G401 (cell line): ENCODE data around the gene SLC38A1. TPM values are rescaled to one million over a fixed set of nuclear protein-coding genes. Genes with fewer than 3 reads are reported as not detected.
"Not testable (repeated sequence)": the region's sequence is repeated elsewhere in the genome, so short reads cannot be mapped to it uniquely, and the experiment has no call there.

Experiments
- DNase-seq: peaks from one replicate; pipeline ENCODE4 v3.0.0-alpha.2; 2015; ENCODE audit warnings: low spot score
- in situ Hi-C: cut with HindIII; loops from 2 replicates; pipeline ENCODE4 v1.10.0; 2016; ENCODE audit warnings: low sequenced_read_pairs, mixed read lengths
- total RNA-seq: library from RNA; depleted of rRNA; stranded (reverse); fragments of >200 nt; shearing (Covaris generic); gene quantifications from 2 replicates; pipeline ENCODE4 v1.2.3, GENCODE V29; 2014; rRNA removed

The SLC38A1 gene
- 45.7 and 61.6 TPM in 2 replicates for total RNA-seq

DNA sequence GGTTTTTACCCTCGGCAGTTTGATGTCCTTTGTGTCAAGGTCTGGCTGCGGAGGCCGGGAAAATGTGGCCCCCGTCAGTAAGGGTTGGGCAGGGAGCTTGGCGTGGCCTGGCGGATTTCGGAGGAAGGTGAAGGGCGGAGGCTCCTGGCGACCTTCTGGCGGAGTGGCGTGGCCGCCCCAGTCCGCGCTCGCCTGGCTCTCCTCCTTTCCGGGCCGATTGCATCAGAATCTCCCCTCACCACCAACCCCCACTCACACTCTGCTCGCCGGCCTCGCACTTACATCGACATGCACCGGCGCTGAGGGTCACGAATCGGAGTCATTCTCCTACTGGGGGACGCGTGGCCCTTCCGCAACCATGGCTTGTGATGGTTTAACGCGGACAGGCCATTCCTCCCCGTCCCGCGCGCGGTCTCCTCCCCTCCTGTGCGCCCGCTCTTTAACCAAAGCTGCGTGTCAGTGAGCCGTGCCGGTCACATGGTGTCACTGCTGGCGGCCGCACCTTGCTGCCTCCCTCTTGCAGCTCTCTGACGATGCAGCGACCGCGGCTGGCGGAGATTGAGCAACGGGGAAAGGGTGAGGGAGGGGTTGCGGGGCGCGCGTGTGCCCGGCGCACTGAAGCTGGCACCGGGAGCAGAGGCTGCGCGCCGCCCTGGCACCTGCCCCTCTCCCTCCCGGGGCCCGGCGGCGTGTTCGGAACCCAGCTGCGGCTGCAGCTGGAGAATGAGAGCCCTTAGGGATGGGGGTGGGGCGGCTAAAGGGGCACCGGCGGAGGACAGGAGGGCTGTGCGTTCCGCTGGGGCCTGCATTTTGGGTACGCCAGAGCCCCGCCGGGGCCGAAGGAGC, at the start of gene SLC38A1:
Gene SLC38A1 (minus strand): TSS at position 461 of the 846 bp plus-strand sequence. CDS start 29,243 bp downstream, outside the sequence.
- in situ Hi-C loops: no loop called here
- peak; percentile 91 for DNase-seq

GRCh38 chr12:46318037-46318436, 49.2 kb upstream of the SLC38A1 start:
- DNase-seq: no peak
- in situ Hi-C loops: no loop called here

GRCh38 chr12:46304070-46304469, 35.2 kb upstream of the SLC38A1 start:
- in situ Hi-C loops: no loop called here
- no peak for DNase-seq

GRCh38 chr12:46303039-46303666, 34.3 kb upstream of the SLC38A1 start:
- DNase-seq: peak; percentile 14
- in situ Hi-C loops: no loop called here

- DNase-seq: no peak
- in situ Hi-C loops: no loop called here
Measured at GRCh38 chr12:46300910-46301309, 32.1 kb upstream of the SLC38A1 start.

DNA sequence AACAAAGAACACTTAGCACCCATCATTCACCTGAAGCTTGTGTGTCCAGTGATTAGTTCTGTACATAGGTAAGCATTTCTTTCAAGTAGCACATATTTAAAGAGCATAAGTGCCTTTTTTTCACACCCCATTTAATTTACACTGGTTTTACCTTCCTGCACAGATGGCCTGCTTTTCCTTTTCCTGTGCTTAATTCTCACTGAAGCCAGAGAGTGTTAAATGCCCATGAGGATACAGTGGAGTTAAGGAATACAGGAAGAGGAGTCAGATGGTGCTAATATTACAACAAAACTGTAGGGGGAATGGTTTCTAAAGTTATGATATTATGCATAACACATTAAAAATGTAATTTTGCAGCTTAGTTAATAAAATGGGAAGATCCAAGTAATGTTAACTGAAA, 31.0 kb upstream of the SLC38A1 start:
- no peak for DNase-seq
- in situ Hi-C loops: no loop called here

GRCh38 chr12:46298261-46298660, 29.4 kb upstream of the SLC38A1 start:
- no peak for DNase-seq
- in situ Hi-C loops: no loop called here

GRCh38 chr12:46296822-46297221, 28.0 kb upstream of the SLC38A1 start:
- in situ Hi-C loops: no loop called here
- no peak for DNase-seq

DNA sequence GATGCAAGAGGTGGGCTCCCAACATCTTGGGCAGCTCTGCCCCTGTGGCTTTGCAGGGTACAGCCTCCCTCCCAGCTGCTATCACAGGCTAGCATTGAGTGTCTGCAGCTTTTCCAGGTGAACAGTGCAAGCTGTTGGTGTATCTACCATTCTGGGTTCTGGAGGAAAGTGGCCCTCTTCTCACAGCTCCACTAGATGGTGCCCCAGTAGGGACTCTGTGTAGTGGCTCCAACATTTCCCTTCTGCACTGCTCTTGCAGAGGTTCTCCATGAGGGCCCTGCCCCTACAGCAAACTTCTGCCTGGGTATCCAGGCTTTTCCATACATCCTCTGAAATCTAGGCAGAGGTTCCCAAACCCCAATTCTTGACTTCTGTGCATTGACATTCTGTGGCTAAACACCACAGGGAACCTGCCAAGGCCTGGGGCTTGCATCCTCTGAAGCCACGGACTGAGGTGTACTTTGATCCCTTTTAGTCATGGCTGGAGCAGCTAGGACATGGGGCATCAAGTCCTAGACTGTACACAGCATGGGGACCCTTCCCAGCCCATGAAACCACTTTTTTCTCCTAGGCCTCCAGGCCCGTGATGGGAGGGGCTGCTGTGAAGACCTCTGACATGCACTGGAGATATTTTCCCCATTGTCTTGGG, 24.0 kb upstream of the SLC38A1 start:
- in situ Hi-C loops: no loop called here
- DNase-seq: no peak

- DNase-seq, in situ Hi-C loops: not testable (repeated sequence)
Measured at GRCh38 chr12:46291953-46292352, 23.1 kb upstream of the SLC38A1 start.

GRCh38 chr12:46285177-46285576, 16.3 kb upstream of the SLC38A1 start:
- DNase-seq, in situ Hi-C loops: not testable (repeated sequence)

- in situ Hi-C loops: no loop called here
- no peak for DNase-seq
Measured at GRCh38 chr12:46282829-46283228, 14.0 kb upstream of the SLC38A1 start.

DNA sequence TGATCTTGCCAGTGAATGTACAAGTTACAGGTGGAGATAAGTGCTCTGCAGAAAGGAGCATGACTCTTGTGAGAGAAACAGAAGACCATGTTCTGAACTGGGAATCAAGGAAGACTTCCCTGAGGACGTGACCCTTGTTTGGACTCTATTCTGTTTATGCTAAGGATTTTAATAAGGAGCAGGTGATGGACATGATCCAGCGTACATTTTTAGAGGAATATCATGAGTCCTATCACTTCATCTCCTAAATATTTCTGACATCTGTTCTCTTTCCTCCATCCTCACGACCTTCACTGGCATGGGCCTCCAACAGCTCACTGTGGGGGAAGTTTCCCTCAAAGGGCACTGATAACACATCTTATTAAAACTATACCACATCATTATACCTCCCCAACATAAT, 7.9 kb upstream of the SLC38A1 start:
- no peak for DNase-seq
- in situ Hi-C loops: no loop called here

- no peak for DNase-seq
- in situ Hi-C loops: no loop called here
Measured at GRCh38 chr12:46271863-46272262, 3.0 kb upstream of the SLC38A1 start.

DNA sequence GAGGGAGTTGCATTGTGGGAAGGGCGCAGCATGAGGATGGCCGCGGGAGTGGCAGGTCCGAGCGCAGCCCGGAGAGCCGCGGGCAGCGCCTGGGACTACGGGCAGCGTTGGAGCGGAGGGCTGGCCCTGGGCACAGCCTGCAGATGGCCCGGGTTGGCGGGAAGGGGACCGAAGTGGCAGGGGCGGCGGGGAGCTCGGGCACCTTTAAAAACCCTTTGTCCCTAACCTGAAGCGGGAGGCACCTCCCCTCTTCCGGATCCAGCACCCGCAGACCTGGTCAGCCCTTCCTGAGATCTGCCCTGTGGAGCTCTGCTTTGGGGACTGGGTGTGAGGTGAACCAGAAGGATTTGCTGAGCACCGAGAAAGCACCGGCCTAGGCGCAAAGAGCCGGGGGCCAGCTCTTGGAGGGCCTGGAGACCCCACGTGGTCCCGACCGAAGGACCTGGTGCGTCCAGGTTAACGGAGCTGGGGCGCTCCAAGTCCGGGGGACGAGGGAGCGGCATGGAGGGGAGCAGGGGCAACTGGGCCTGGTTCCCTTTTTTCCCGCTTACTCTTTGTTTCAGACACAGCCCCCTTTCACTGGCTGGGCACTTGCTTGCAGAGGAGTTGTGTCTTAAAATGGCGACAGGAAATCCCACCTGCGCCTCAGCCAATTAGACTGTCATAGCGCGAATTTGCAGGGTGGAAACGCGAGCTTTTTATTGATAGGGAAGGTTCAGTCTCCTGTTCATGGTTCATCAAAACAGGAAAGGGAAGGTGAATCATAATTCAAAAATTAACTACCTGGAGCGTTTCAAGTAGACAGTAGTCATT, 792 bp upstream of the SLC38A1 start:
- DNase-seq: peak; percentile 75
- in situ Hi-C loops: no loop called here

DNA sequence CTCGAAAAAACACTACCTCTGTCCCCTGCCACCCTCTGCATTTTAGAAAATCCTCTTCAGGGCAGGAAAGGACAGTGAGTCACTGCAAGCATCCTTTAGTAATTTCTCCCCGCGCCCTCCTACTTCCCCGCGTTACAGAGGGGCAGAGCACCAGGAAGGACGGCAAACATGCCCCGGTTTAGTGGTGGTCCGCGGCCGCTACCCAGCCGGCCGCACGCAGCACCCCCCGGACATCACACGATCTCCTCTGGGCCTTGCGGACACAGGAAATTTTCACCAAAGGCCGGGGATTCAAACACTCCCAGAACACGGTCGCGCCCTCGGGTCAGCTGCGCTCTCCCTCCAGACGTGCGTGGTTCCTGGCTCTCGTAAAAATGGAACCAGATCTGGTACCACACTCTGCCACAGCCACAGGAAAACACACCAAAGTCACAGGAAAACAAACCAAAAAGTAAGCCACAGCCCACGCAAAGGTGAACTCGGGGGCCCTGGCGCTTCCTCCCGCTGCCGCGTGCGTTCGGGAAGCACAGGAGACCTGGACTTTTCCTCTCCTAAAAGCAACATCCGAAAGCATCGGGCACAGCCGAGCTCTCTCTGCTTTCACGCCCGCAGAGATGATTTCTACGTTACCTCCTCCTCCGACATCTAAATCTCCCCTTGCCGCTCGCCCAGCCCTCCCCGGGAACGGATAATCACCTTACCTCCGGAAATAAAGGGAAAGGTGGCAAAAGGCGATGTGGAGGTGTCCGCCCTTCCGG, 839 bp downstream of the SLC38A1 start:
- in situ Hi-C loops: no loop called here
- peak; percentile 38 for DNase-seq

DNA sequence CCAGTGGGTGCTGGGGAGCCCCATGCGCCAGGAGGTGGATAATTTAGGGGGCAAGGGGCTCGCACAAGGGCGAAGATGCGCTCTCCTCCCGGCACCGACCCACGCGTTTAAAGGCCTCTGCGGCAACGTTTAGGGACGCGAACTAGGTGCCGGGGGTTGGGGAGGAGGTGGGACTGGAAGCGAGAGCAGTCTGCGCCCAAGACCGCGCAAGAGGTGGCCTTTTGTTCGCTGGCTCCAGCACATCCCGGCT, 1.3 kb downstream of the SLC38A1 start:
- DNase-seq: peak; percentile 53
- in situ Hi-C loops: no loop called here

DNA sequence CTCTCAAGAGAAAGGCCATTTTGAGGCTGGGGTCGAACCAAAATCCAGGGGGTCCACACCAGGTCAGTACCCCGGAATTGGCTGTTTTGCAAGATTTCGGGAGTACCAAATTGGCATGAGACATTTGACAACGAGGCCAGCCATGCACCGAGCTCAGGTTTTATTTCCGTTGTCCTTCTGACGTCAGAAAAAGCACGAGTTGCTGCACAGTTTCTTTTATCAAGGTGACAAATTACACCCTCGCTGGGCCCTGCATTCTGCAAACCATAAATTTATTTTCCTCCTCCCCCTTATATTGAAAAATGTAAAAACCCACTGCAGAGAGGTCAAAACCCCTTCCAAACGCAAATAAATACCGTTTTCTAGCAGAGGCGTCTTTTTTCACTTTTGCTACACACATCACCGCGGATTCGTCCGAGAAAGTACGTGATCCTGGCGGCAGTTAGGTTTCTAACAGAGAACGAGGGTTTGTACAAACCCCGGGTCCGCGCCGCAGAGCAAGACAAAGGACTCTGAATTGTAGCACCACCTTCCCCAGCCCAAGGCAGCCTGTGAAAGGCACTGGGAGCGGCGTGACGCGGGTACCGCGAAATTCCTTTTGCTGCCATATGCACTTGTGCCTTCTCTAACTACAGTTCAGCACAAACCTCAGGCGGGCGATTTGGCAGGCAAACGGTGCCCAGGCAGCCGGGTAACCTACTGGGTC, 1.8 kb downstream of the SLC38A1 start:
- peak; percentile 76 for DNase-seq
- in situ Hi-C loops: no loop called here
